Measurements from ENCODE around the gene TRDMT1.

TRDMT1 gene

DNA sequence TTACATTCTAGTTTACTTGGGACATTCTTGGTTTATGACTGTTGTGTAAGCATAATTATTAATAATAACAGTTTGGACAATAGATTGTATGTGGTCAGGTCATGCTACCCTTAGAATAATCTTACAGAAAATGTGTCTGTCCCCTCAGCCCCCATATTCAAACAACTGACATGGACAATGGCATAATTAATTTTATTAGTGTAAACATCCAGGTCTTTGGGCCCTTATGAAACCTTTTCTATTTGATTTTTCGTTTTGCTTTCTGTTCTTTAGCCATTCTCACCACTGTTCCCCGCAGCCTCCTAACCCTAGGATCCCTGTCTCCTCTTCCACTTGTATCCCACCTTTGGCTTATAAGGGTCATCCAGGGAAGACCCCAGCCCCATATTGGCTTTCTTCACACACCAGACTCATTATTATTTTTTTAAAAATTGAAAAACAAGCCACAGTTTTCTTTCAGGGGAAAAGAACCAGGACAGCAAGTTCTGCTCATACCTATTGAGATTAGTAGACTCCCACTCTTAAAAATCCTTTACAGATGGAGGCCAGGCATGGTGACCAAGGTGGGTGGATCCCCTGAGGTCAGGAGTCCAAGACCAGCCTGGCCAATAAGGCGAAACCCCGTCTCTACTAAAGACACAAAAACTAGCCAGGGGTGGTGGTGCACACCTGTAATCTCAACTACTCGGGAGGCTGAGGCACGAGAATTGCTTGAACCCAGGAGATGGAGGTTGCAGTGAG, 38.0 kb upstream of the TRDMT1 start:
- H3K9me3 ChIP-seq (ENCODE audit: control insufficient read depth, low read length) = no peaks in the 10 kb centered on the region
- no peaks in the 10 kb centered on the region for H3K4me1 ChIP-seq (ENCODE audit: control insufficient read depth, insufficient read depth, low read length, poor library complexity, severe bottlenecking)
- no peak overlapping the region for H3K4me3 ChIP-seq (ENCODE audit: insufficient read depth, low read depth, low read length, poor library complexity, severe bottlenecking)
- H3K36me3 ChIP-seq (ENCODE audit: control insufficient read depth, insufficient read depth, low read length) = peaks cover 37% of the 10 kb centered on the region
- no peak for DNase-seq
- H3K27ac ChIP-seq (ENCODE audit: insufficient read depth, low read length, poor library complexity, severe bottlenecking) = no peak overlapping the region
- H3K27me3 ChIP-seq (replicated peaks; ENCODE audit: control insufficient read depth, insufficient read depth, low read length, poor library complexity, severe bottlenecking) = no peaks in the 10 kb centered on the region

DNA sequence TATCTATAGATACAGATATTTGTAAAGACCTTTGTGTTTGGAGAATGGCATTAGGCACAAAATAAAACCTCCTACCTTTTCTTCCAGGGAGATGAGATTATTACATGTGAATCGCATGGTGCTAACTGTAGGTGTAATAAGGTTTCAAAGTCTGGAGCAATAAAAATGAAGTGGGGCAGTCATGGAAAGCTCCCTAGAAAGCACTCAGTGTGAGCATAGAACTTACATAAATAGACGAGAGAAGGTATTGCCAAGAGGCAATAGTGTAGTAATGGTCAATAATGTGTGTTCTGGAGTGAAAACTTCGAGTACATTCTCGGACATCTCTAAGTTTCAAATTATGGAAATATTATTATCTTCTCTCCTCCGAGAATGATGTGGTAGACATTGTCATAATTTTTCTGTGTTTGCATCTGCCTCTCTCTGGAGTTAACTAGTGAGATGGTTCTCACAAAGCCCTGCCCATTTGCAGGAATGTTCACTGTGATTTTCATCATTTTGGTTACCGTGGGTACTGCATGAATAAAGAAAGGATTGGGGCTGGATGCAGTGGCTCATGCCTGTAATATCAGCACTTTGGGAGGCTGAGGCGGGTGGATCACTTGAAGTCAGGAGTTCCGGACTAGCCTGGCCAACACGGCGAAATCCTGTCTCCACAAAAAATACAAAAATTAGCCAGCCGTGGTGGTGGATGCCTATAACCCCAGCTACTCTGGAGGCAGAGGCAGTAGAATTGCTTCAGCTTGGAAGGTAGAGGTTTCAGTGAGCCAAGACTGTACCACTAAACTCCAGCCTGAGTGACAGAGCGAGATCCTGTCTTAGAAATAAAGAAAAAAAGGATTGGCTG, 37.2 kb upstream of the TRDMT1 start:
- Histone ChIP-seq H3K9me3 (ENCODE audit: control insufficient read depth, low read length) (no peaks in the 10 kb centered on the region), H3K4me3 (ENCODE audit: insufficient read depth, low read depth, low read length, poor library complexity, severe bottlenecking) (no peak overlapping the region), H3K4me1 (ENCODE audit: control insufficient read depth, insufficient read depth, low read length, poor library complexity, severe bottlenecking) (peaks cover 1% of the 10 kb centered on the region), H3K36me3 (ENCODE audit: control insufficient read depth, insufficient read depth, low read length) (peaks cover 46% of the 10 kb centered on the region), H3K27ac (ENCODE audit: insufficient read depth, low read length, poor library complexity, severe bottlenecking) (no peak overlapping the region), H3K27me3 (replicated peaks; ENCODE audit: control insufficient read depth, insufficient read depth, low read length, poor library complexity, severe bottlenecking) (no peaks in the 10 kb centered on the region)
- DNase-seq = no peak

DNA sequence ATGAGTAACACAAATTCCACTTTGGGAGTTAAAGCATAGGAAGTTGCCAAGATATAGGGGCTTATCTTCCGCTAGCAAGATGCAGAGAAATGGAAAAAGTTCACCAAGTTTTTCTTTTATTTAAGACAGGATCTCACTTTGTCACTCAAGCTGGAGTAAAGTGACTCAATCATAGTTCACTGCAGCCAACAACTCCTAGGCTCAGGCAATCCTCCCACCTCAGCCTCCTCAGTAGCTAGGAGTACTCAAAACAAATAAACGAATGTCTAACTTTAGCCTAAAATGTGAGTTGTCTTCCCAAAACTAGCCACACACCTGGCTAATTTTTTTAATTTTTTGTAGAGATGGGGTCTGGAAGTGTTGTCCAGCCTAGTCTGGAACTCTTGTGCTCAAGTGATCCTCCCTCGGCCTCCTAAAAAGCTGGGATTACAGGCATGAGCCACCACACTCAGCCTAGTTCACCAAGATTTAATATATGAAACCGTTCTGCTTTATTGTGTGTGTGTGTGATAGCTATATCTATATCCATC, 36.5 kb upstream of the TRDMT1 start:
- Histone ChIP-seq H3K4me3 (ENCODE audit: insufficient read depth, low read depth, low read length, poor library complexity, severe bottlenecking) (no peak overlapping the region), H3K27ac (ENCODE audit: insufficient read depth, low read length, poor library complexity, severe bottlenecking) (no peak overlapping the region), H3K9me3 (ENCODE audit: control insufficient read depth, low read length) (no peaks in the 10 kb centered on the region), H3K4me1 (ENCODE audit: control insufficient read depth, insufficient read depth, low read length, poor library complexity, severe bottlenecking) (peaks cover 8% of the 10 kb centered on the region), H3K36me3 (ENCODE audit: control insufficient read depth, insufficient read depth, low read length) (peaks cover 51% of the 10 kb centered on the region), H3K27me3 (replicated peaks; ENCODE audit: control insufficient read depth, insufficient read depth, low read length, poor library complexity, severe bottlenecking) (no peaks in the 10 kb centered on the region)
- DNase-seq = no peak

DNA sequence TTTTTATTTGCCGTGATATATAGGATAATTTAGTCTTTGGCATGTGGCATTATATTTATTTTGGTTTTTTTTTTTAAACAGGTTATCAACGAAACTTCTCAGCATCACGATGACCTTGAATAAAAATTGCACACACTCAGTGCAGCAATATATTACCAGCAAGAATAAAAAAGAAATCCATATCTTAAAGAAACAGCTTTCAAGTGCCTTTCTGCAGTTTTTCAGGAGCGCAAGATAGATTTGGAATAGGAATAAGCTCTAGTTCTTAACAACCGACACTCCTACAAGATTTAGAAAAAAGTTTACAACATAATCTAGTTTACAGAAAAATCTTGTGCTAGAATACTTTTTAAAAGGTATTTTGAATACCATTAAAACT, 35.7 kb upstream of the TRDMT1 start:
- no peaks in the 10 kb centered on the region for H3K9me3 ChIP-seq (ENCODE audit: control insufficient read depth, low read length)
- H3K4me3 ChIP-seq (ENCODE audit: insufficient read depth, low read depth, low read length, poor library complexity, severe bottlenecking) = no peak overlapping the region
- no peak overlapping the region for H3K27ac ChIP-seq (ENCODE audit: insufficient read depth, low read length, poor library complexity, severe bottlenecking)
- peaks cover 57% of the 10 kb centered on the region for H3K36me3 ChIP-seq (ENCODE audit: control insufficient read depth, insufficient read depth, low read length)
- DNase-seq = no peak
- H3K27me3 ChIP-seq (replicated peaks; ENCODE audit: control insufficient read depth, insufficient read depth, low read length, poor library complexity, severe bottlenecking) = no peaks in the 10 kb centered on the region
- H3K4me1 ChIP-seq (ENCODE audit: control insufficient read depth, insufficient read depth, low read length, poor library complexity, severe bottlenecking) = peaks cover 13% of the 10 kb centered on the region

DNA sequence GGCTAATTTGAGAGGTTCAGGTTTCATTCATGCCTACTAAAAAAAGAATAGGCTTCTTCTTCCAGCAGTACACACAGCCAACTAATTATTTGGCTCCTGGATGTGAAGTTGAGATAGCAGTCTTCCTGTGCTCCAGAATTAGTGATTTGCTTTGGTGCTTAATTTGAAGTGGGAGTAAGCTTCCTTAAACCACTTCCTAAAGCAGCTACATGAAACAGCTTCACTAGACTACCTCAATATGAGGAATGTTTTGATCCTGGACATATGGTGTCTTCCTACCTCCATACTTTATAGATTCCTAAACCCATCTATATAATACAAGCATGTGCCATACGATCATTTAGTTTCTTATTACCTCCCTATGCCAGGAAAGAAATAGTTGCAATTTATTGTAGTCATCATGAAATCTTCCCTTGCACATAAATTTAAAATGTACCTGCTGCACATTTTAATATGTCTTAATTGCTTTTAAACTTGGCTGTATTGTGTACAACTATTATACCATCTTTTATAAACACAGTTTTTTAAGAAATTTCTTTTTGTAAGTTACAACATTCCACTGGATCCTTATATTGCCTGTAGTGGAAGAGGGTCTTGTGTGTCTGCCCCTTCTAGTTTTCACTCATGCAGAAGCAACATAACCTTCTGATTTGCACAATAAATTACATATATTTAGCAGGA, 35.1 kb upstream of the TRDMT1 start:
- DNase-seq = no peak
- Histone ChIP-seq H3K27ac (ENCODE audit: insufficient read depth, low read length, poor library complexity, severe bottlenecking) (no peak overlapping the region), H3K9me3 (ENCODE audit: control insufficient read depth, low read length) (no peaks in the 10 kb centered on the region), H3K36me3 (ENCODE audit: control insufficient read depth, insufficient read depth, low read length) (peaks cover 62% of the 10 kb centered on the region), H3K27me3 (replicated peaks; ENCODE audit: control insufficient read depth, insufficient read depth, low read length, poor library complexity, severe bottlenecking) (no peaks in the 10 kb centered on the region), H3K4me1 (ENCODE audit: control insufficient read depth, insufficient read depth, low read length, poor library complexity, severe bottlenecking) (peaks cover 18% of the 10 kb centered on the region), H3K4me3 (ENCODE audit: insufficient read depth, low read depth, low read length, poor library complexity, severe bottlenecking) (no peak overlapping the region)

DNA sequence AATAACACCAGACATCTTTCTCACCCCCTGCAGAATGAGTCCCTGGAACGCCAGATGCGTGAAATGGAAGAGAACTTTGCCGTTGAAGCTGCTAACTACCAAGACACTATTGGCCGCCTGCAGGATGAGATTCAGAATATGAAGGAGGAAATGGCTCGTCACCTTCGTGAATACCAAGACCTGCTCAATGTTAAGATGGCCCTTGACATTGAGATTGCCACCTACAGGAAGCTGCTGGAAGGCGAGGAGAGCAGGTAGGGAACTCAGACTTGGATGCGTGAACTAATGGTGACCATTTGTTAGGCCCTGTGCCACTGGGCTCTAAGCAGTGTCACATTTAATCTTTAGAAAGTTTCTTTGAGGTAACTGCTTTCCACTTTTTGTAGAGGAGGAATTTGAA, 33.7 kb upstream of the TRDMT1 start:
- H3K27ac ChIP-seq (ENCODE audit: insufficient read depth, low read length, poor library complexity, severe bottlenecking) = no peak overlapping the region
- peaks cover 24% of the 10 kb centered on the region for H3K4me1 ChIP-seq (ENCODE audit: control insufficient read depth, insufficient read depth, low read length, poor library complexity, severe bottlenecking)
- peaks cover 70% of the 10 kb centered on the region for H3K36me3 ChIP-seq (ENCODE audit: control insufficient read depth, insufficient read depth, low read length)
- H3K4me3 ChIP-seq (ENCODE audit: insufficient read depth, low read depth, low read length, poor library complexity, severe bottlenecking) = no peak overlapping the region
- H3K27me3 ChIP-seq (replicated peaks; ENCODE audit: control insufficient read depth, insufficient read depth, low read length, poor library complexity, severe bottlenecking) = no peaks in the 10 kb centered on the region
- no peaks in the 10 kb centered on the region for H3K9me3 ChIP-seq (ENCODE audit: control insufficient read depth, low read length)
- no peak for DNase-seq

DNA sequence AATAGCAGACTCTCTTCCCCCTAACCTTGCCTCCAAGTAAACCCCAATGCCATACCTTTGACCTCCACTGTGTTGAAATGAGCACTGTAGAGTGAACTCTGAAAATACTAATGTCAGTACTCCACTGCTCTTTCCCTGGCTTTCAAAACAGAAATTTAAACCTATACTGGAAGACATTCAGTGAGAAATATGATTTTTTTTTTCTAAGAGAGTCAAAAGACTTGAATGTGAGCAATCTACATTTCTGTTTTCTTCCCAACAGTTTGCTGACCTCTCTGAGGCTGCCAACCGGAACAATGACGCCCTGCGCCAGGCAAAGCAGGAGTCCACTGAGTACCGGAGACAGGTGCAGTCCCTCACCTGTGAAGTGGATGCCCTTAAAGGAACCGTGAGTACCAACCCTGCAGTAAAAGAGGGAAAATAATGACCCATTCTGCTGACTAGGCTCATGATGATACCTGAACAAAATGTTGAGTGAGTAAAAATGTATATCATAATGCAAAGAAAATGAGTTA, 33.0 kb upstream of the TRDMT1 start:
- Histone ChIP-seq H3K4me1 (ENCODE audit: control insufficient read depth, insufficient read depth, low read length, poor library complexity, severe bottlenecking) (peaks cover 24% of the 10 kb centered on the region), H3K4me3 (ENCODE audit: insufficient read depth, low read depth, low read length, poor library complexity, severe bottlenecking) (no peak overlapping the region), H3K27me3 (replicated peaks; ENCODE audit: control insufficient read depth, insufficient read depth, low read length, poor library complexity, severe bottlenecking) (no peaks in the 10 kb centered on the region), H3K9me3 (ENCODE audit: control insufficient read depth, low read length) (no peaks in the 10 kb centered on the region), H3K27ac (ENCODE audit: insufficient read depth, low read length, poor library complexity, severe bottlenecking) (no peak overlapping the region), H3K36me3 (ENCODE audit: control insufficient read depth, insufficient read depth, low read length) (peaks cover 74% of the 10 kb centered on the region)
- no peak for DNase-seq

DNA sequence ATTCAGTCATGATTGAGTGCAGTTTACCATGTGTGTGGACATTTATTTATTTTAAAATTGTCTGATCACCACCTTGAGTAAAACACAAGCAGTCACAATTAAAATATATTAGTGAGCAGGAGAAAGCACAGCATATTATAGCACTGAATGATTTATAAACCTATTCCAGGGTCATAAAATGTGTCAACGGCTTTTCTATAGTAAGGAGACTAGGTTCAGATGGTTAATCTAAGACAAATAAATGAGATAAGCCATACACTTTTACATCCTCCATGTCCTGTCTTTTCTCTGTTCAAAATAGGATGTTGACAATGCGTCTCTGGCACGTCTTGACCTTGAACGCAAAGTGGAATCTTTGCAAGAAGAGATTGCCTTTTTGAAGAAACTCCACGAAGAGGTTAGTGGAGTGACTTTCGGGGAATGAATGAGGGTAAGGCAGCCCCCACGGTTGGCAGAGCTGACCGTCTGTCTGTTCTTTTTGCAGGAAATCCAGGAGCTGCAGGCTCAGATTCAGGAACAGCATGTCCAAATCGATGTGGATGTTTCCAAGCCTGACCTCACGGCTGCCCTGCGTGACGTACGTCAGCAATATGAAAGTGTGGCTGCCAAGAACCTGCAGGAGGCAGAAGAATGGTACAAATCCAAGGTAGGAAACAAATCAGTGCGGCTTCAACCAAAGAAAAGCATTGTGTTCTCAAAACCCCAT, 32.0 kb upstream of the TRDMT1 start:
- no peak for DNase-seq
- Histone ChIP-seq H3K9me3 (ENCODE audit: control insufficient read depth, low read length) (no peaks in the 10 kb centered on the region), H3K4me3 (ENCODE audit: insufficient read depth, low read depth, low read length, poor library complexity, severe bottlenecking) (no peak overlapping the region), H3K36me3 (ENCODE audit: control insufficient read depth, insufficient read depth, low read length) (peaks cover 77% of the 10 kb centered on the region), H3K4me1 (ENCODE audit: control insufficient read depth, insufficient read depth, low read length, poor library complexity, severe bottlenecking) (peaks cover 24% of the 10 kb centered on the region), H3K27ac (ENCODE audit: insufficient read depth, low read length, poor library complexity, severe bottlenecking) (no peak overlapping the region), H3K27me3 (replicated peaks; ENCODE audit: control insufficient read depth, insufficient read depth, low read length, poor library complexity, severe bottlenecking) (no peaks in the 10 kb centered on the region)

DNA sequence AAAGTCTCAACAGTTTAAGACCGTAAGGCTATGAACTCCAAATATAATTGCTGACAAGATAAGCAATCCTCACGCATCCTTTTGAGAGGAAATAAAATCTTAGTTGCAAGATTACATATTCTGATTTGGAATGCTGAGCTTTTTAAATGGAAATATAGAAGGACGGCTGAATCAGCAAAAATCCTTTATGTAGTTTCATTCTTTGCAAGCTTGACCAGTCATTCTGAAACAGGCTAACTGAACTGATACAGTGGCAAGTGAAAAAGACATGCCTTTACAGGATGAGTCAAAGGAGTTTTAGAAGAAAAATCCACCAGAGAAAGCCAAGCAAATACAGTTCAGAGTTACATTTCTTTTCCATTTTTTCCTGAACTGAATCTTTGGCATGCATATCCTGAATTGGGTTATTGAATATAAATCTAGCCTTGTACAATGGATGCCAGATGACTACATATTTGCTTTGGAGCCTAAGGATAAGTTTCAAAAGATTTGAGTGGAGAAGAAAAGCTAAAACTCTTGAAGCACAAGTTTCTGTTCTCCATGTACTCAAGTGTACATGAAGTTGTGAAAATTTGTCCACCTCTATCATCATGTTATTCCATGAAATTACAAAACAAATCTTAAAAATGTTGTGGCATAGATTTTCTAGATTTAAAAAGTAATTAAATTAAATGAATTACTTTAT, 30.9 kb upstream of the TRDMT1 start:
- no peaks in the 10 kb centered on the region for H3K9me3 ChIP-seq (ENCODE audit: control insufficient read depth, low read length)
- H3K27me3 ChIP-seq (replicated peaks; ENCODE audit: control insufficient read depth, insufficient read depth, low read length, poor library complexity, severe bottlenecking) = no peaks in the 10 kb centered on the region
- no peak for DNase-seq
- H3K36me3 ChIP-seq (ENCODE audit: control insufficient read depth, insufficient read depth, low read length) = peaks cover 69% of the 10 kb centered on the region
- peaks cover 25% of the 10 kb centered on the region for H3K4me1 ChIP-seq (ENCODE audit: control insufficient read depth, insufficient read depth, low read length, poor library complexity, severe bottlenecking)
- H3K27ac ChIP-seq (ENCODE audit: insufficient read depth, low read length, poor library complexity, severe bottlenecking) = peak overlapping the region; percentile 20
- H3K4me3 ChIP-seq (ENCODE audit: insufficient read depth, low read depth, low read length, poor library complexity, severe bottlenecking) = peak overlapping the region; percentile 91
